Tibial nerve (tissue), 4 donors: ENCODE measurements around the gene CLDN16. TPM values are rescaled to one million over a fixed set of nuclear protein-coding genes. Genes with fewer than 3 reads are reported as not detected.

Experiments used
- DNase-seq, 2 donors: peaks; one replicate each; pipeline ENCODE4 v3.0.0-alpha.2; 2019; ENCODE audit warnings: low spot score in 2 of 2
- H3K27ac ChIP-seq, 4 donors: fragments of 200-600 bp; sonication (generic) in 3 of 4; one replicate each; pipeline ENCODE4 v1.5.1; 2017 to 2019; ENCODE audit warnings: mild to moderate bottlenecking in 1 of 4
- H3K27me3 ChIP-seq, 2 donors: fragments of 200-600 bp; sonication (generic) in 1 of 2; one replicate each; pipeline versions ENCODE4 v1.5.1 to v1.6.0; 2017 to 2019
- H3K36me3 ChIP-seq, 3 donors: fragments of 200-600 bp; sonication (generic); one replicate each; pipeline ENCODE4 v1.5.1; 2018 to 2019
- H3K4me1 ChIP-seq, 4 donors: fragments of 200-600 bp; sonication (generic) in 3 of 4; one replicate each; pipeline ENCODE4 v1.5.1; 2017 to 2019
- H3K4me3 ChIP-seq, 4 donors: fragments of 200-600 bp; sonication (generic) in 3 of 4; one replicate each; pipeline ENCODE4 v1.5.1; 2017 to 2019; ENCODE audit warnings: mild to moderate bottlenecking in 1 of 4, moderate library complexity in 1 of 4
- H3K9me3 ChIP-seq, 4 donors: fragments of 200-600 bp; sonication (generic) in 3 of 4; one replicate each; pipeline ENCODE4 v1.5.1; 2017 to 2019
- EP300 ChIP-seq, 2 donors: sonication (generic); formaldehyde crosslinking; IDR thresholded peaks; one replicate each; pipeline ENCODE4 v1.6.1; 2017; ENCODE audit warnings: antibody characterized with exemption in 2 of 2, mild to moderate bottlenecking in 1 of 2
- POLR2A ChIP-seq, 2 donors: fragments of 450-650 bp; IDR thresholded peaks; one replicate each; pipeline ENCODE4 v1.6.1; 2017; ENCODE audit warnings: antibody characterized with exemption in 2 of 2, mild to moderate bottlenecking in 2 of 2, moderate library complexity in 2 of 2
- WGBS, 2 donors: methylation state at CpG; one replicate each; pipeline ENCODE4 v1.1.5; 2018; 5-methylcytosine and 5-hydroxymethylcytosine counted together
- total RNA-seq, 4 donors: library from RNA; depleted of rRNA; stranded (reverse); fragments of >200 nt; gene quantifications; one replicate each; pipeline ENCODE4 v1.1.0, GENCODE V29; 2016
- TF ChIP-seq, protein P1 (sequence below), 5 experiments: fragments of 200-600 bp in 3 of 5; fragments of 450-650 bp in 2 of 5; sonication (generic) in 3 of 5; IDR thresholded peaks; one replicate each; pipeline ENCODE4 v1.5.1; 2016 to 2019; ENCODE audit warnings: antibody characterized with exemption in 5 of 5, mild to moderate bottlenecking in 3 of 5, moderate library complexity in 2 of 5

Gene CLDN16
- total RNA-seq, 4 donors from 2014 or later: 0.44 TPM; not detected in 3

DNA sequence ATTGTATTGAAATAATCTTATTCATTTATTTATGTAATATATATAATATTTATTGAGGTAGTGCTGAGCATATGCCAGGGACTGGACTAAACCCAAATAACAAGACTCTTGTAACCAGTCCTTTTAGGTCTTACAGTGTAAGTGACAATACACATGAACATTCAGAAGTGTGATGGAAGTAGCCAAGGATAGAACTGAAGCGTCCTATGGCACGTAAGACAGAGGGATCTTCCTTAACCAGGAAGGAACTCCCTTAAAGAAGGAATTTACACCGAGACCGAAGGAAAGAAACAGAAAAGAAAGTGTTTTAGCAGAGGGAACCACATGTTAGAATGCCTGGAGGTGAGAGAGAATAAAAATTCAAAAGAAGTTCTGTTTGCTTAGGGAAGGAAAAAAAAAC, 42.1 kb upstream of the CLDN16 start:
- TF ChIP-seq, protein P1, sequence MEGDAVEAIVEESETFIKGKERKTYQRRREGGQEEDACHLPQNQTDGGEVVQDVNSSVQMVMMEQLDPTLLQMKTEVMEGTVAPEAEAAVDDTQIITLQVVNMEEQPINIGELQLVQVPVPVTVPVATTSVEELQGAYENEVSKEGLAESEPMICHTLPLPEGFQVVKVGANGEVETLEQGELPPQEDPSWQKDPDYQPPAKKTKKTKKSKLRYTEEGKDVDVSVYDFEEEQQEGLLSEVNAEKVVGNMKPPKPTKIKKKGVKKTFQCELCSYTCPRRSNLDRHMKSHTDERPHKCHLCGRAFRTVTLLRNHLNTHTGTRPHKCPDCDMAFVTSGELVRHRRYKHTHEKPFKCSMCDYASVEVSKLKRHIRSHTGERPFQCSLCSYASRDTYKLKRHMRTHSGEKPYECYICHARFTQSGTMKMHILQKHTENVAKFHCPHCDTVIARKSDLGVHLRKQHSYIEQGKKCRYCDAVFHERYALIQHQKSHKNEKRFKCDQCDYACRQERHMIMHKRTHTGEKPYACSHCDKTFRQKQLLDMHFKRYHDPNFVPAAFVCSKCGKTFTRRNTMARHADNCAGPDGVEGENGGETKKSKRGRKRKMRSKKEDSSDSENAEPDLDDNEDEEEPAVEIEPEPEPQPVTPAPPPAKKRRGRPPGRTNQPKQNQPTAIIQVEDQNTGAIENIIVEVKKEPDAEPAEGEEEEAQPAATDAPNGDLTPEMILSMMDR (IDR thresholded peaks at IDR 0.05): no peak
- no peak for TF ChIP-seq EP300 (IDR thresholded peaks at IDR 0.05)
- TF ChIP-seq POLR2A (IDR thresholded peaks at IDR 0.05): no peak
- no peak overlapping the region for H3K4me3 ChIP-seq
- no peaks in the 10 kb centered on the region for H3K36me3 ChIP-seq
- no peaks in the 10 kb centered on the region for H3K9me3 ChIP-seq
- WGBS, 2 donors: 59 to 63% methylated on average over 4 of the region's 4 CpGs
- no peak for DNase-seq
- no peaks in the 10 kb centered on the region for H3K27me3 ChIP-seq
- peak overlapping the region in 3 of 4 donors; percentile 5 to 81 (median 75) for H3K27ac ChIP-seq
- peaks cover 0 to 17% (median 3%) of the 10 kb centered on the region in 4 donors for H3K4me1 ChIP-seq

DNA sequence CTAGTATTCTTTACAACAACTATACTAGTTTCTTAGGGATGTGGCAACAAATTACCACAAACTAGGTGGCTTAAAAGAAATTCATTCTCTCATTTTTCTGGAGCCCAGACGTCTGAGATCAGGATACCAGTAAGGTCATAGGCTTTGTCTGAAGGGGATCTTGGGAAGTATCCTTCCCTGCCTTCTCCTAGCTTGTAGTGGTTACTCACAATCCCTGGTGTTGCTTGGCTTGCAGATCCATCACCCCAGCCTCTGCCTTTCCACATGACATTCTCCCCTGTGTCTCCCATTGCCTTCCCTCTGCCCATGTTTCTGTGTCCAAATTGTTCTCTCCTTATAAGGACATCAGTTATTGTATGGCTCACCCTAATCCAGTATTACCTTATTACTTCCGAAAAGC, 41.4 kb upstream of the CLDN16 start:
- DNase-seq: no peak
- no peaks in the 10 kb centered on the region for H3K27me3 ChIP-seq
- peaks cover 0 to 17% (median 3%) of the 10 kb centered on the region in 4 donors for H3K4me1 ChIP-seq
- no peak overlapping the region for H3K4me3 ChIP-seq
- H3K27ac ChIP-seq: peak overlapping the region in 2 of 4 donors; percentile 75 to 81
- TF ChIP-seq, protein P1 (IDR thresholded peaks at IDR 0.05): no peak
- TF ChIP-seq EP300 (IDR thresholded peaks at IDR 0.05) (no peak), POLR2A (IDR thresholded peaks at IDR 0.05) (no peak)
- no peaks in the 10 kb centered on the region for H3K9me3 ChIP-seq
- 73 to 80% methylated on average over 2 of the region's 2 CpGs for WGBS, 2 donors
- no peaks in the 10 kb centered on the region for H3K36me3 ChIP-seq

DNA sequence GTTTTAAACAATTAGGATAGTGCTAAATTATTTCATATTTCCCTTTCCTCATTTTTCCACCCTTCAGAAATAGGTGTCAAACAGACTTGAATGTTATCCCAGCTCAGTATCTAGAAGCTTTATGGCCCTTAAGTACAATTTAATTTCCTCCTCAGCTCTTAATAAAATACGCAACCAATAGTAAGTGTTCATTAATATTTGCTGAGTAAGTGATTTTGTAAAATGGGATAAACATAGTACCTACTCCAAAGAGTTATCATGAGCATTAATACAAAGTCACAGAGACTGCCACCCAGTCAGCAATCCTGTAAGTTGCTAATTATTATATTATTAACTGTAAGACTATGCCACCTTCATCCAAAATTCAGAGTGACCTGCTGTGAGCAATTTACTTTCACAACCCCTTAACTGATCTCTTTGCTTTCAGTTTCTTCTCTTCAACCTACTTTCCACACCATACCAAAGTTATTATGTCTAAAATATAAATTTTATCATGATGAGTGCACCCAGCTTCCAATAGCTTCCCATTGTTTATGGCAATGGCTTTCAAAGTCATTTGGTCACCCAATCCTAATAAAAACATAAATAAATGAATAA, 35.0 kb upstream of the CLDN16 start:
- no peak overlapping the region for H3K4me3 ChIP-seq
- no peak for TF ChIP-seq EP300 (IDR thresholded peaks at IDR 0.05)
- no peak for TF ChIP-seq POLR2A (IDR thresholded peaks at IDR 0.05)
- TF ChIP-seq, protein P1 (IDR thresholded peaks at IDR 0.05): no peak
- no peaks in the 10 kb centered on the region for H3K9me3 ChIP-seq
- no peaks in the 10 kb centered on the region for H3K4me1 ChIP-seq
- H3K27ac ChIP-seq: no peak overlapping the region
- H3K36me3 ChIP-seq: no peaks in the 10 kb centered on the region
- H3K27me3 ChIP-seq: no peaks in the 10 kb centered on the region
- 95 to 98% methylated on average over 1 of the region's 1 CpG for WGBS, 2 donors
- DNase-seq: no peak

DNA sequence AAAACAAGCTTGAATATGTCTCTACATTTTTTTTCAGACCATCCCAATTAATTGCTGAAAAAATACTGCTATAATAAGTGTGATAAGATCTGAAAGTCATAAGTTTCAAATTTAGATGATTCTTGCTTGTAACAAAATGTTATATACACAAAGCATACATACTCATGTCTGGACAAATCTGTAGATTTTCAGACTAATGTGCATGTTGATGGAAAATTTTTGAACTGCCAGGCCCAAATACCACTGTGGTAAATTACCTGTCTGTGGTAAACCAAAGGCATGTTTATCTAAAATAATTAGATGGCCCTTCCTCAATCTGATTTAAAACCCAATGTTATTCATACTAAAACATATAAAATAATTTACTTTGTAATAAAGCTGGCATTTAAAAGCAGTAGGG, 31.7 kb upstream of the CLDN16 start:
- Histone ChIP-seq H3K36me3 (no peaks in the 10 kb centered on the region), H3K27me3 (no peaks in the 10 kb centered on the region), H3K4me3 (no peak overlapping the region), H3K9me3 (no peaks in the 10 kb centered on the region), H3K27ac (no peak overlapping the region), H3K4me1 (no peaks in the 10 kb centered on the region)
- no peak for TF ChIP-seq EP300 (IDR thresholded peaks at IDR 0.05)
- TF ChIP-seq, protein P1 (IDR thresholded peaks at IDR 0.05): no peak
- no peak for TF ChIP-seq POLR2A (IDR thresholded peaks at IDR 0.05)
- no peak for DNase-seq

DNA sequence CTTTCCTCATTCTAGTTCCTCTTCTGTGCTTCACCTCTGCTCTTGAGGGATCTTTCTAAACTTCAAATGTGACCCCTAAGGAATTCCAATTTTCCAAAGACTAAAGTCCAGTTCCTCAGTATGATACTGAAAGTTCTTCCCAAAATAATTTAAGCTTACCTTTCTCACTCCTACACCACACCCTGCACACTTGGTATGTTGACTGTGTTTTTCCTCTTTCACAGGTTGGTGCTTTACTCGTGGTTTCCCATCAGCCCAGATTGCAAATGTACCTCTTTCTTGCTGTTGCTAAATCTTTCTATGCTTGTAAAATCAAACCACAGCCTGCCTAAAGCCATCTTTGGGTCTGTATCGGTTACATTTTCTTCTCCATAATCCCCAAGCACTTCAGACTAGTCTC, 30.5 kb upstream of the CLDN16 start:
- no peaks in the 10 kb centered on the region for H3K27me3 ChIP-seq
- no peaks in the 10 kb centered on the region for H3K4me1 ChIP-seq
- no peaks in the 10 kb centered on the region for H3K36me3 ChIP-seq
- WGBS, 2 donors: 70 to 73% methylated on average over 2 of the region's 2 CpGs
- TF ChIP-seq, protein P1 (IDR thresholded peaks at IDR 0.05): no peak
- TF ChIP-seq POLR2A (IDR thresholded peaks at IDR 0.05) (no peak), EP300 (IDR thresholded peaks at IDR 0.05) (no peak)
- peak overlapping the region in 1 of 4 donors; percentile 22 for H3K27ac ChIP-seq
- H3K9me3 ChIP-seq: no peaks in the 10 kb centered on the region
- no peak for DNase-seq
- no peak overlapping the region for H3K4me3 ChIP-seq
